Measurements from ENCODE around the gene PUS7L. TPM values are rescaled to one million over a fixed set of nuclear protein-coding genes. Genes with fewer than 3 reads are reported as not detected.

The PUS7L gene
- total RNA-seq, 4 donors from 2014 or later, result 3.9 to 9.8 (median 7.0) TPM

DNA sequence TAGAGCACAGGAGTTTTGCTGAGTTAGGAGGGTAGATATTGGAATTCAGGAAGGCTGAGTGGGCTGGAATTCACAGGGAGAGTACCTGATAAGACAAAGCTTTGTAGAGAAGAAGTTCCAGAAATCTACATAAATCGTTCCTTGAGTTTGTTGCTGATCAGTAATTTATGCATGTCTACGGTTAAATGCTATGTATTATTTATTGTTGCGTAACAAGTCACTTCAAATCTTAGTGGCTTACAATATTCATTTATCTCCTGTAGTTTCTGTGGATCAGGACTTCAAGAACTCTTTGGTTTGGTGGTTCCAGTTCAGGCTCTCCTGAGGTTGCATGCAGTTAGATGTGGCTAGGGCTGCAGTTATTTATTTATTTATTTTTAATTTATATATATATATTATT, 7.8 kb downstream of the PUS7L start:
- DNase-seq (ENCODE audit: low spot score in 2 of 2), result no peak
- Histone ChIP-seq H3K27ac (no peak overlapping the region), H3K27me3 (no peaks in the 10 kb centered on the region), H3K36me3 (peaks cover 0 to 26% (median 0%) of the 10 kb centered on the region in 3 donors), H3K9me3 (no peaks in the 10 kb centered on the region), H3K4me1 (no peaks in the 10 kb centered on the region), H3K4me3 (no peak overlapping the region)
- whole genome bisulfite sequencing, 2 donors, result 70 to 88% methylated on average over 3 of the region's 3 CpGs
- TF ChIP-seq EP300 (IDR thresholded peaks at IDR 0.05) (no peak), POLR2A (IDR thresholded peaks at IDR 0.05) (no peak)
- TF ChIP-seq, protein P1, sequence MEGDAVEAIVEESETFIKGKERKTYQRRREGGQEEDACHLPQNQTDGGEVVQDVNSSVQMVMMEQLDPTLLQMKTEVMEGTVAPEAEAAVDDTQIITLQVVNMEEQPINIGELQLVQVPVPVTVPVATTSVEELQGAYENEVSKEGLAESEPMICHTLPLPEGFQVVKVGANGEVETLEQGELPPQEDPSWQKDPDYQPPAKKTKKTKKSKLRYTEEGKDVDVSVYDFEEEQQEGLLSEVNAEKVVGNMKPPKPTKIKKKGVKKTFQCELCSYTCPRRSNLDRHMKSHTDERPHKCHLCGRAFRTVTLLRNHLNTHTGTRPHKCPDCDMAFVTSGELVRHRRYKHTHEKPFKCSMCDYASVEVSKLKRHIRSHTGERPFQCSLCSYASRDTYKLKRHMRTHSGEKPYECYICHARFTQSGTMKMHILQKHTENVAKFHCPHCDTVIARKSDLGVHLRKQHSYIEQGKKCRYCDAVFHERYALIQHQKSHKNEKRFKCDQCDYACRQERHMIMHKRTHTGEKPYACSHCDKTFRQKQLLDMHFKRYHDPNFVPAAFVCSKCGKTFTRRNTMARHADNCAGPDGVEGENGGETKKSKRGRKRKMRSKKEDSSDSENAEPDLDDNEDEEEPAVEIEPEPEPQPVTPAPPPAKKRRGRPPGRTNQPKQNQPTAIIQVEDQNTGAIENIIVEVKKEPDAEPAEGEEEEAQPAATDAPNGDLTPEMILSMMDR (IDR thresholded peaks at IDR 0.05), result no peak

DNA sequence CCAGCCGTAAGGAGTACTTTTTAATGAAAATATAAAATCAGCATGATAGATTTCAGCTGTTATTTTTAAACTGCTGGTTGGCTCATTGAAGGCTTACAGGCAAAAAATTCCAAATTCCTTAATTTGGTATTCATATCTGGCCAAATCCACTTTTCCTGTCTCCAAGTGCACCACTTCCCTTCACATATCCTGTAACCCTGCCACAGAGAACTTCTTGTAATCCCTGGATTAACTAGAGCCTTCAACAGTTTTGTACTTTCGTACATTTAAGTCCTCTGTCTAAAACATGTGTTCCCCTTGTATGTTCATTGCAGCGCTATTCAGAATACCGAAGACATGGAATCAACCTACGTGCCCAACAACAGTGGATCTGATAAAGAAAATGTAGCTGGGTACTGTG, 9.6 kb downstream of the PUS7L start:
- H3K27me3 ChIP-seq, result no peaks in the 10 kb centered on the region
- TF ChIP-seq, protein P1 (IDR thresholded peaks at IDR 0.05), result no peak
- TF ChIP-seq EP300 (IDR thresholded peaks at IDR 0.05) (no peak), POLR2A (IDR thresholded peaks at IDR 0.05) (no peak)
- no peak overlapping the region for H3K27ac ChIP-seq
- no peaks in the 10 kb centered on the region for H3K9me3 ChIP-seq
- 95 to 97% methylated on average over 5 of the region's 5 CpGs for WGBS, 2 donors
- DNase-seq (ENCODE audit: low spot score in 2 of 2), result no peak
- H3K4me1 ChIP-seq, result no peaks in the 10 kb centered on the region
- no peak overlapping the region for H3K4me3 ChIP-seq
- H3K36me3 ChIP-seq, result peaks cover 0 to 36% (median 0%) of the 10 kb centered on the region in 3 donors

DNA sequence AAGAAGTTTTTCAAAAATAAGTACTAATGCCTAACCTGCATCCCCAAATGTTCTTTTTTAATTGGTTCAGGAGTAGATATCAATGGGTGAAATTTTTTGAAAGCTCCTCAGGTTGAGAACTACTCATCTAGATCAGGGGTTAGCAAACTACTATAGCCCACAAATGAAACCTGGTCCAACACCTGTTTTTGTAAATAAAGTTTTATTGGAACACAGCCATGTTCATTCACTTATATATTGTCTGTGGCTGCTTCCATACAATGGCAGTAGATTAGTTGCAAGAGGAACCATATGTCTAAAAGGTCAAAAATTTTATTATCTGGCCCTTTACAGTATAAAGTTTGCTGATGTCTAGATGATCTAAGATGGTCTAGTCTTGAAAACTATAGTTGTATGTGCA, 13.8 kb downstream of the PUS7L start:
- H3K36me3 ChIP-seq, result peaks cover 0 to 48% (median 0%) of the 10 kb centered on the region in 3 donors
- no peaks in the 10 kb centered on the region for H3K27me3 ChIP-seq
- H3K4me3 ChIP-seq, result no peak overlapping the region
- TF ChIP-seq, protein P1 (IDR thresholded peaks at IDR 0.05), result no peak
- TF ChIP-seq EP300 (IDR thresholded peaks at IDR 0.05) (no peak), POLR2A (IDR thresholded peaks at IDR 0.05) (no peak)
- H3K4me1 ChIP-seq, result no peaks in the 10 kb centered on the region
- H3K9me3 ChIP-seq, result no peaks in the 10 kb centered on the region
- DNase-seq (ENCODE audit: low spot score in 2 of 2), result no peak
- H3K27ac ChIP-seq, result no peak overlapping the region

DNA sequence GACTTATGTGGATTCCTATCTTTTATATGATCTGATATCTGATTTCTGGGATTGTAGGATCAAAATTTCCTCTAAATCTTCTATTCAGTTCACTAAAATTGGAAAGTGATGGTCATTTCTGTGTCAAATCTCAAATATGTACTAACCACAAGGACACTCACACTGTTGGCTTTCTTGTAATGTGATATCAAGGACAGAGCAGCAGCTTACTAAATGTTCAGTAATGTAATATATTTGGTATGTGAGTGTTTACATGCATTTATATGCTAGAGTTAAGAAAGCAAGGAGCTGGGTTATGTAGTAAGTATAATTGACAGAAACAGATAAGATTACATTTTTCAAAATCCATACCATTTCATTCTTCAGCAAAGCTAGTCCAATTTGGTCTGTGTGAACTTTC, 16.5 kb downstream of the PUS7L start:
- no peak overlapping the region for H3K4me3 ChIP-seq
- DNase-seq (ENCODE audit: low spot score in 2 of 2), result no peak
- no peaks in the 10 kb centered on the region for H3K4me1 ChIP-seq
- TF ChIP-seq POLR2A (IDR thresholded peaks at IDR 0.05), result no peak
- TF ChIP-seq EP300 (IDR thresholded peaks at IDR 0.05), result no peak
- TF ChIP-seq, protein P1 (IDR thresholded peaks at IDR 0.05), result no peak
- no peaks in the 10 kb centered on the region for H3K9me3 ChIP-seq
- H3K36me3 ChIP-seq, result peaks cover 0 to 43% (median 0%) of the 10 kb centered on the region in 3 donors
- no peak overlapping the region for H3K27ac ChIP-seq
- H3K27me3 ChIP-seq, result no peaks in the 10 kb centered on the region

DNA sequence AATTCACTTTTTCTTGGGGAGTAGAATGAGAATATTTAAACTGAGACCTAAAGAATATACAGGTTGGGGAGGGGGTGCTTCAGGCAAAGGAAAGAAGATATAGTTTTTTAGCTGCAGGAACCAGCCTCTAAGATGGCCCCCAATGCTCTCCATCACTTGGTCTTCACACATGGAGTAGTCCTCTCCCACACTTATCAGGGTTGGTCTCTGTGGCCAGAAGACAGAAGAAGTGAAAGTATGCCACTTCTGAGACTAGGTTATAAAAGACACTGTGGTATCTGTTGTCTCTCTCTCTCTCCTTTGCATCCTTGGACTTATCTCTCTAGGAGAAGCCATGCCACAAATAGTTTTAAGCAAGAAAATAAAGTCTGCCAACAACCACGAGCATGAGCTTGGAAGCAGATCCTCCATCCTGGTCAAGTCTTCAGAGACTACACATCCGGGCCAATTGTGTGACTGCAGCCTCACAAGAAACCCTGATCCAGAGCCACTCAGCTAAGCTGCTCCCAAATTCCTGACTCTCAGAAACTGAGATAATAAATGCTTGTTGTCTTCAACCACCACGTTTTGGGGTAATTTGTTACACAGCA, 18.0 kb downstream of the PUS7L start:
- H3K27me3 ChIP-seq, result no peaks in the 10 kb centered on the region
- WGBS, 2 donors, result 75 to 82% methylated on average over 3 of the region's 3 CpGs
- no peak overlapping the region for H3K27ac ChIP-seq
- TF ChIP-seq, protein P1 (IDR thresholded peaks at IDR 0.05), result no peak
- TF ChIP-seq EP300 (IDR thresholded peaks at IDR 0.05) (no peak), POLR2A (IDR thresholded peaks at IDR 0.05) (no peak)
- DNase-seq (ENCODE audit: low spot score in 2 of 2), result no peak
- no peak overlapping the region for H3K4me3 ChIP-seq
- no peaks in the 10 kb centered on the region for H3K4me1 ChIP-seq
- H3K9me3 ChIP-seq, result no peaks in the 10 kb centered on the region
- H3K36me3 ChIP-seq, result peaks cover 0 to 50% (median 0%) of the 10 kb centered on the region in 3 donors

All from tibial nerve (tissue), 4 donors.